ENCODE data around the gene NDOR1. TPM values are rescaled to one million over a fixed set of nuclear protein-coding genes. Genes with fewer than 3 reads are reported as not detected.

NDOR1 gene
- polyA plus RNA-seq, 3 donors = 4.4 to 26.9 (median 5.2) TPM

GRCh38 chr9:137170486-137171148 lies 34.9 kb upstream of the NDOR1 start:
- intact Hi-C loops (cut with micrococcal nuclease) = no loop called here
- H3K9me3 Mint-ChIP-seq = peaks cover 0 to 4% (median 0%) of the 10 kb centered on the region in 7 donors
- no peak for DNase-seq
- Histone ChIP-seq H3K4me2 (replicated peaks; ENCODE audit: extremely low read depth, low read length, poor library complexity, severe bottlenecking) (no peak overlapping the region), H2AFZ (ENCODE audit: insufficient read depth, low read depth, low read length, poor library complexity, severe bottlenecking) (no peak overlapping the region), H3K4me1 (ENCODE audit: control insufficient read depth in 1 of 2, insufficient read depth in 2 of 2, low read length in 2 of 2) (peaks cover 0 to 6% of the 10 kb centered on the region in 2 donors), H3K9ac (ENCODE audit: insufficient read depth, low read length, poor library complexity, severe bottlenecking) (no peak overlapping the region), H3K79me2 (ENCODE audit: insufficient read depth, low read length) (no peaks in the 10 kb centered on the region), H3K27ac (ENCODE audit: low read depth in 1 of 2, low read length in 2 of 2) (no peak overlapping the region), H4K20me1 (ENCODE audit: insufficient read depth, low read length) (no peaks in the 10 kb centered on the region), H3K4me3 (replicated peaks in 1 of 3; ENCODE audit: low read depth in 2 of 3, low read length in 3 of 3) (no peak overlapping the region), H3K36me3 (replicated peaks in 1 of 2; ENCODE audit: control insufficient read depth in 1 of 2, insufficient read depth in 2 of 2, low read length in 2 of 2) (no peaks in the 10 kb centered on the region), H3K9me3 (replicated peaks in 1 of 2; ENCODE audit: control insufficient read depth in 1 of 2, insufficient read depth in 1 of 2, low read length in 2 of 2) (no peaks in the 10 kb centered on the region), H3K27me3 (ENCODE audit: control insufficient read depth in 2 of 2, insufficient read depth in 2 of 2, low read length in 2 of 2) (peaks cover 3 to 56% of the 10 kb centered on the region in 2 donors)
- 76% methylated on average over 7 of the region's 14 CpGs for WGBS (ENCODE audit: insufficient coverage)
- H3K27ac Mint-ChIP-seq = no peak overlapping the region
- H3K4me1 Mint-ChIP-seq = no peaks in the 10 kb centered on the region
- H3K4me3 Mint-ChIP-seq = peak overlapping the region in 1 of 2 donors; percentile 73
- TF ChIP-seq CTCF (IDR thresholded peaks at IDR 0.05) = no peak
- no peaks in the 10 kb centered on the region for H3K36me3 Mint-ChIP-seq
- H3K27me3 Mint-ChIP-seq (ENCODE audit: low read depth in 3 of 3) = peaks cover 40 to 84% (median 69%) of the 10 kb centered on the region in 3 donors

- H3K36me3 Mint-ChIP-seq = no peaks in the 10 kb centered on the region
- peaks cover 0 to 4% (median 0%) of the 10 kb centered on the region in 7 donors for H3K9me3 Mint-ChIP-seq
- no peaks in the 10 kb centered on the region for H4K20me1 ChIP-seq (ENCODE audit: insufficient read depth, low read length)
- WGBS (ENCODE audit: insufficient coverage) = 88% methylated on average over 22 of the region's 22 CpGs
- H3K79me2 ChIP-seq (ENCODE audit: insufficient read depth, low read length) = no peaks in the 10 kb centered on the region
- no peak for TF ChIP-seq CTCF (IDR thresholded peaks at IDR 0.05)
- H3K4me3 ChIP-seq (replicated peaks in 1 of 3; ENCODE audit: low read depth in 2 of 3, low read length in 3 of 3) = no peak overlapping the region
- no peak overlapping the region for H3K27ac Mint-ChIP-seq
- no peak overlapping the region for H2AFZ ChIP-seq (ENCODE audit: insufficient read depth, low read depth, low read length, poor library complexity, severe bottlenecking)
- peak overlapping the region in 1 of 2 donors; percentile 35 for H3K4me3 Mint-ChIP-seq
- DNase-seq = no peak
- no peaks in the 10 kb centered on the region for H3K9me3 ChIP-seq (replicated peaks in 1 of 2; ENCODE audit: control insufficient read depth in 1 of 2, insufficient read depth in 1 of 2, low read length in 2 of 2)
- intact Hi-C loops (cut with micrococcal nuclease) = no loop called here
- no peak overlapping the region for H3K4me2 ChIP-seq (replicated peaks; ENCODE audit: extremely low read depth, low read length, poor library complexity, severe bottlenecking)
- H3K36me3 ChIP-seq (replicated peaks in 1 of 2; ENCODE audit: control insufficient read depth in 1 of 2, insufficient read depth in 2 of 2, low read length in 2 of 2) = no peaks in the 10 kb centered on the region
- H3K27me3 Mint-ChIP-seq (ENCODE audit: low read depth in 3 of 3) = peaks cover 39 to 77% (median 64%) of the 10 kb centered on the region in 3 donors
- no peak overlapping the region for H3K9ac ChIP-seq (ENCODE audit: insufficient read depth, low read length, poor library complexity, severe bottlenecking)
- H3K4me1 ChIP-seq (ENCODE audit: control insufficient read depth in 1 of 2, insufficient read depth in 2 of 2, low read length in 2 of 2) = peaks cover 0 to 6% of the 10 kb centered on the region in 2 donors
- H3K27me3 ChIP-seq (ENCODE audit: control insufficient read depth in 2 of 2, insufficient read depth in 2 of 2, low read length in 2 of 2) = peaks cover 3 to 53% of the 10 kb centered on the region in 2 donors
- H3K4me1 Mint-ChIP-seq = no peaks in the 10 kb centered on the region
- no peak overlapping the region for H3K27ac ChIP-seq (ENCODE audit: low read depth in 1 of 2, low read length in 2 of 2)
These were observed 34.2 kb upstream of the NDOR1 start for GRCh38 chr9:137171149-137171900.

All from CD14-positive monocyte (primary cell).